Thoracic aorta (tissue), 2 donors: Measurements from ENCODE around the gene PDE8A. TPM values are rescaled to one million over a fixed set of nuclear protein-coding genes. Genes with fewer than 3 reads are reported as not detected.

Source experiments
- ATAC-seq: fragments of 150-250 bp; one replicate; pipeline ENCODE4 v1.8.0; 2017; ENCODE audit warnings: low read depth; ENCODE audit not compliant: insufficient number of reproducible peaks, low FRiP score
- DNase-seq: peaks from one replicate; pipeline ENCODE4 v3.0.0-alpha.2; 2020; ENCODE audit warnings: low spot score
- H3K27ac ChIP-seq, 2 donors: fragments of 200-600 bp; sonication (generic); 1 replicate in 1 of 2; 2 replicates in 1 of 2; pipeline ENCODE4 v1.5.1; 2016; ENCODE audit warnings: mild to moderate bottlenecking in 2 of 2, moderate library complexity in 2 of 2
- H3K27me3 ChIP-seq: fragments of 200-600 bp; sonication (generic); replicated peaks from 2 replicates; pipeline ENCODE4 v1.6.0; 2016; ENCODE audit warnings: mild to moderate bottlenecking; ENCODE audit not compliant: insufficient read depth
- H3K36me3 ChIP-seq: fragments of 200-600 bp; sonication (generic); one replicate; pipeline ENCODE4 v1.5.1; 2016
- H3K4me1 ChIP-seq, 2 donors: fragments of 200-600 bp; sonication (generic); 1 replicate in 1 of 2; 2 replicates in 1 of 2; pipeline versions ENCODE4 v1.5.1 to v1.6.0; 2016; ENCODE audit warnings: low read depth in 2 of 2, mild to moderate bottlenecking in 1 of 2; ENCODE audit not compliant: control insufficient read depth in 1 of 2
- H3K4me3 ChIP-seq: fragments of 200-600 bp; sonication (generic); 2 replicates; pipeline ENCODE4 v1.5.1; 2016; ENCODE audit warnings: mild to moderate bottlenecking
- H3K9me3 ChIP-seq: fragments of 200-600 bp; sonication (generic); 2 replicates; pipeline ENCODE4 v1.5.1; 2016
- CTCF ChIP-seq: fragments of 200-600 bp; sonication (generic); IDR thresholded peaks from one replicate; pipeline ENCODE4 v1.5.1; 2019; ENCODE audit warnings: antibody characterized with exemption
- total RNA-seq, 2 donors: library from RNA; depleted of rRNA; stranded (reverse); fragments of >200 nt; gene quantifications; one replicate each; pipeline versions ENCODE4 v1.1.0 to v1.2.3, GENCODE V29; 2016

The PDE8A gene
- total RNA-seq, 2 donors from 2014 or later: 35.1 to 43.7 TPM

DNA sequence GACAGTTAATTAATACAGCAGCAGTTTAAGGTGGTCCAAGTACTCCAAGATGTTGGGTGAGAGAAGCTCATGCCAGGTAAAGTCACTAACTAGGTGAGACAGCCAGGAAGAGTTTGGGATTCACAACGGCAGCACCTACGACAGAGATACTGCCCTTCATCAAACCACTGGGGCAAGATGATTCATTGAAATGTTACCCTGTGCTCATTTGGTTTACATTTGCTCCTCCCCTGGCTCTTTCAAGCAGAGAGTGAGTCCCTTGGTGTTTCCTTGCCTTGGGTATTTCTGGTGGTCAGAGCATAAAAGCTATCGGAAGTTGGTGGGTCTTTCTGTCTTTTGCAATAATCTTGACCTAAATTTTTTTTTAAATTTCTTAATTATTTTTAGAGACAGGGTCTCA lies 19.9 kb upstream of the PDE8A start:
- H3K27ac ChIP-seq: no peak overlapping the region
- DNase-seq (no peak), ATAC-seq (no peak)
- no peaks in the 10 kb centered on the region for H3K9me3 ChIP-seq
- no peaks in the 10 kb centered on the region for H3K36me3 ChIP-seq
- TF ChIP-seq CTCF: no peak
- no peaks in the 10 kb centered on the region for H3K27me3 ChIP-seq
- H3K4me1 ChIP-seq: no peaks in the 10 kb centered on the region
- no peak overlapping the region for H3K4me3 ChIP-seq

GRCh38 chr15:84962955-84963354 lies 18.7 kb upstream of the PDE8A start:
- H3K27me3 ChIP-seq: no peaks in the 10 kb centered on the region
- TF ChIP-seq CTCF: no peak
- H3K27ac ChIP-seq: no peak overlapping the region
- no peak overlapping the region for H3K4me3 ChIP-seq
- H3K4me1 ChIP-seq: no peaks in the 10 kb centered on the region
- H3K36me3 ChIP-seq: no peaks in the 10 kb centered on the region
- DNase-seq (no peak), ATAC-seq (no peak)
- no peaks in the 10 kb centered on the region for H3K9me3 ChIP-seq

DNA sequence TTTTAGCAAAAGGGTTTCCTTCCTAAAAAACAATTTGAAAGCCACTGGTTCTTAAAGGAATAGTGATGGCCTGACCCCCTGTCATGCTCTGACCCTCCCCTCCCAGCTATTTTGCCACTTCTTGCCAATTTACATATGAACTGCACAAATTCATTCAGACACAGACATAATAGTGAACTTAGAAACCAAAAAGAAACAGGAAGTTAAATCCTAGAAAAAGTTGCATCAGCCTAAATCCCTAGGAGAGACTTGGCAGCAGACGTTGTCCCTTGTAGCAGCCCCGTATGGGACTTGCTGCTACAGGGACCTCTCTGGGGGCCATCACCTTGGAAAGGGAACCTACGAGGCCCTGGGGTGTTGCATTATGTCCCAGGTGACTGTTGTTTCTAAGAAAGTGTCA lies 14.3 kb upstream of the PDE8A start:
- Histone ChIP-seq H3K4me1 (no peaks in the 10 kb centered on the region), H3K4me3 (no peak overlapping the region), H3K9me3 (no peaks in the 10 kb centered on the region), H3K36me3 (no peaks in the 10 kb centered on the region), H3K27ac (no peak overlapping the region), H3K27me3 (no peaks in the 10 kb centered on the region)
- no peak for DNase-seq
- TF ChIP-seq CTCF: no peak
- ATAC-seq: no peak

- Histone ChIP-seq H3K27ac (no peak overlapping the region), H3K4me1 (no peaks in the 10 kb centered on the region), H3K9me3 (no peaks in the 10 kb centered on the region), H3K36me3 (no peaks in the 10 kb centered on the region), H3K27me3 (no peaks in the 10 kb centered on the region), H3K4me3 (no peak overlapping the region)
- ATAC-seq (no peak), DNase-seq (no peak)
- no peak for TF ChIP-seq CTCF
Observed at GRCh38 chr15:84968301-84968700, 13.4 kb upstream of the PDE8A start.

- no peak for TF ChIP-seq CTCF
- Histone ChIP-seq H3K4me3 (no peak overlapping the region), H3K9me3 (no peaks in the 10 kb centered on the region), H3K27ac (no peak overlapping the region), H3K27me3 (no peaks in the 10 kb centered on the region), H3K36me3 (no peaks in the 10 kb centered on the region), H3K4me1 (no peaks in the 10 kb centered on the region)
- ATAC-seq (no peak), DNase-seq (no peak)
Observed at GRCh38 chr15:84969257-84969656, 12.4 kb upstream of the PDE8A start.
